ENCODE data around the gene MOCS1.

Gene MOCS1

GRCh38 chr6:39910164-39910563 lies 24.1 kb downstream of the MOCS1 start (continued):
- TF ChIP-seq PATZ1 (tag by site-specific recombination; IDR thresholded peaks at IDR 0.05), result no peak
- no peak for TF ChIP-seq ZNF354C (tag by site-specific recombination; IDR thresholded peaks at IDR 0.05; ENCODE audit: borderline replicate concordance, low read depth)
- no peak for TF ChIP-seq ZNF704 (tag by site-specific recombination; IDR thresholded peaks at IDR 0.05)
- no peak for TF ChIP-seq KLF1 (tag by site-specific recombination; IDR thresholded peaks at IDR 0.05)
- TF ChIP-seq ZNF366 (tag by site-specific recombination; conservative IDR thresholded peaks at IDR 0.05), result no peak

GRCh38 chr6:39909701-39910100 lies 24.6 kb downstream of the MOCS1 start:
- Histone ChIP-seq H3K36me3 (ENCODE audit: control insufficient read depth in 2 of 2, insufficient read depth in 1 of 2, low read length in 2 of 2) (peaks cover 0 to 51% of the 10 kb centered on the region in 2 experiments; a peak in 1 of 3 replicates), H3K27ac (ENCODE audit: extremely low read depth, low read depth, low read length) (no peak overlapping the region), H3K9me3 (ENCODE audit: control insufficient read depth, insufficient read depth, low read depth, low read length) (no peaks in the 10 kb centered on the region), H3K4me3 (ENCODE audit: low read depth, low read length) (no peak overlapping the region), H3K4me1 (ENCODE audit: control insufficient read depth, insufficient read depth, low read length) (no peaks in the 10 kb centered on the region)
- ChIA-PET POLR2A (no interaction called here), CTCF (no interaction called here)
- TF ChIP-seq ZNF214 (tag by site-specific recombination; IDR thresholded peaks at IDR 0.05; ENCODE audit: borderline replicate concordance), result no peak
- TF ChIP-seq KLF17 (tag by site-specific recombination; IDR thresholded peaks at IDR 0.05), result no peak
- no peak for TF ChIP-seq KLF10 (tag by site-specific recombination; IDR thresholded peaks at IDR 0.05)
- TF ChIP-seq ZNF350 (tag by site-specific recombination; IDR thresholded peaks at IDR 0.05), result no peak

GRCh38 chr6:39908838-39909583 lies 25.3 kb downstream of the MOCS1 start:
- ChIA-PET CTCF (no interaction called here), POLR2A (no interaction called here)
- no peak overlapping the region for H3K4me3 ChIP-seq (ENCODE audit: low read depth, low read length)
- peaks cover 0 to 44% of the 10 kb centered on the region in 2 experiments; a peak in 1 of 3 replicates for H3K36me3 ChIP-seq (ENCODE audit: control insufficient read depth in 2 of 2, insufficient read depth in 1 of 2, low read length in 2 of 2)
- no peaks in the 10 kb centered on the region for H3K9me3 ChIP-seq (ENCODE audit: control insufficient read depth, insufficient read depth, low read depth, low read length)
- H3K4me1 ChIP-seq (ENCODE audit: control insufficient read depth, insufficient read depth, low read length), result no peaks in the 10 kb centered on the region
- H3K27ac ChIP-seq (ENCODE audit: extremely low read depth, low read depth, low read length), result no peak overlapping the region
- TF ChIP-seq ZNF175 (tag by site-specific recombination; IDR thresholded peaks at IDR 0.05) (no peak), HOXA7 (CRISPR knock-in tag; IDR thresholded peaks at IDR 0.05; ENCODE audit: borderline replicate concordance) (no peak), FEZF1 (tag by site-specific recombination; IDR thresholded peaks at IDR 0.05) (no peak), ZNF174 (tag by site-specific recombination; IDR thresholded peaks at IDR 0.05) (no peak), HIC1 (tag by site-specific recombination; IDR thresholded peaks at IDR 0.05) (no peak), BCL6B (tag by site-specific recombination; IDR thresholded peaks at IDR 0.05) (no peak), GLIS1 (tag by site-specific recombination; IDR thresholded peaks at IDR 0.05) (no peak), ZNF555 (tag by site-specific recombination; conservative IDR thresholded peaks at IDR 0.05) (no peak), ZNF843 (tag by site-specific recombination; IDR thresholded peaks at IDR 0.05) (no peak), ZBTB26 (tag by site-specific recombination; optimal IDR thresholded peaks at IDR 0.05) (no peak), ZNF544 (tag by site-specific recombination; IDR thresholded peaks at IDR 0.05) (no peak), IKZF3 (tag by site-specific recombination; IDR thresholded peaks at IDR 0.05) (no peak), ATF2 (tag by site-specific recombination; IDR thresholded peaks at IDR 0.05; ENCODE audit: low read depth) (no peak)
